ENCODE data around the gene TMTC2. TPM values are rescaled to one million over a fixed set of nuclear protein-coding genes. Genes with fewer than 3 reads are reported as not detected.

The TMTC2 gene
- total RNA-seq, 1 donor from 2014 or later = 2.2 TPM

- ATAC-seq (ENCODE audit: low read depth) = no peak
- POLR2A ChIA-PET = no interaction called here
- intact Hi-C loops (cut with micrococcal nuclease) = no loop called here
- TF ChIP-seq CTCF (IDR thresholded peaks at IDR 0.05) = no peak
- Mint-ChIP-seq H3K9me3 (no peaks in the 10 kb centered on the region), H3K27me3 (no peaks in the 10 kb centered on the region), H3K4me1 (no peaks in the 10 kb centered on the region), H3K27ac (no peak overlapping the region), H3K4me3 (no peak overlapping the region), H3K36me3 (ENCODE audit: low read depth) (no peaks in the 10 kb centered on the region)
- DNase-seq = no peak
- CTCF ChIA-PET = no interaction called here
Measured at GRCh38 chr12:82958966-82959365, 272.3 kb downstream of the TMTC2 start.

- intact Hi-C loops (cut with micrococcal nuclease) = no loop called here
- H3K27me3 Mint-ChIP-seq = no peaks in the 10 kb centered on the region
- H3K4me1 Mint-ChIP-seq = no peaks in the 10 kb centered on the region
- DNase-seq = no peak
- no peak for TF ChIP-seq CTCF (IDR thresholded peaks at IDR 0.05)
- H3K4me3 Mint-ChIP-seq = no peak overlapping the region
- CTCF ChIA-PET = no interaction called here
- H3K27ac Mint-ChIP-seq = no peak overlapping the region
- POLR2A ChIA-PET = no interaction called here
- ATAC-seq (ENCODE audit: low read depth) = no peak
- no peaks in the 10 kb centered on the region for H3K9me3 Mint-ChIP-seq
- H3K36me3 Mint-ChIP-seq (ENCODE audit: low read depth) = no peaks in the 10 kb centered on the region
Measured at GRCh38 chr12:82959821-82960220, 273.1 kb downstream of the TMTC2 start.

GRCh38 chr12:82961835-82962234 lies 275.1 kb downstream of the TMTC2 start:
- Mint-ChIP-seq H3K27me3 (no peaks in the 10 kb centered on the region), H3K9me3 (no peaks in the 10 kb centered on the region), H3K4me3 (no peak overlapping the region), H3K27ac (no peak overlapping the region), H3K4me1 (no peaks in the 10 kb centered on the region), H3K36me3 (ENCODE audit: low read depth) (no peaks in the 10 kb centered on the region)
- POLR2A ChIA-PET = no interaction called here
- CTCF ChIA-PET = no interaction called here
- DNase-seq = no peak
- ATAC-seq (ENCODE audit: low read depth) = no peak
- intact Hi-C loops (cut with micrococcal nuclease) = no loop called here
- no peak for TF ChIP-seq CTCF (IDR thresholded peaks at IDR 0.05)

DNA sequence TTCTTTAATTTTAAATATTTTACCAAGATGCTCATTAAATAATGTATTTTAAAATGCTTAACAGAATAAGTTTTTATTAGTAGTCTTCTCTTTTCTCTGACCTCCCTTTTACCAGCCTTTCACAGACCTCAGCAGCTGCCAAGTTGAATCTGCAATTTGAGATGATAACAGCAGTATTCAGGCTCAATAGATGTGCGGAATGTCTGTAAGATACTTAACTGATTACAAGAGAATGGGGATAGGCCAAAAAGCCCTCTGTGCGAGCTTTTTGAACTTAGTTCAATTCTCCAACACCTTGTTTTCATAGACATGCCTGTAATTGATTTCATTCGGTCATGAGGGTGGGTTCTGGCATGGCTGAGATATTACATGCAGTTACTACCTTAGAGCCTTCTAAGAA lies 277.2 kb downstream of the TMTC2 start:
- H3K27ac Mint-ChIP-seq = no peak overlapping the region
- no peaks in the 10 kb centered on the region for H3K4me1 Mint-ChIP-seq
- CTCF ChIA-PET = no interaction called here
- intact Hi-C loops (cut with micrococcal nuclease) = no loop called here
- H3K4me3 Mint-ChIP-seq = no peak overlapping the region
- no peaks in the 10 kb centered on the region for H3K27me3 Mint-ChIP-seq
- TF ChIP-seq CTCF (IDR thresholded peaks at IDR 0.05) = no peak
- no peak for ATAC-seq (ENCODE audit: low read depth)
- POLR2A ChIA-PET = no interaction called here
- H3K9me3 Mint-ChIP-seq = no peaks in the 10 kb centered on the region
- DNase-seq = no peak
- no peaks in the 10 kb centered on the region for H3K36me3 Mint-ChIP-seq (ENCODE audit: low read depth)

GRCh38 chr12:82964446-82964845 lies 277.7 kb downstream of the TMTC2 start:
- CTCF ChIA-PET = no interaction called here
- no peak for ATAC-seq (ENCODE audit: low read depth)
- TF ChIP-seq CTCF (IDR thresholded peaks at IDR 0.05) = no peak
- Mint-ChIP-seq H3K9me3 (no peaks in the 10 kb centered on the region), H3K4me3 (no peak overlapping the region), H3K27ac (no peak overlapping the region), H3K36me3 (ENCODE audit: low read depth) (no peaks in the 10 kb centered on the region), H3K27me3 (no peaks in the 10 kb centered on the region), H3K4me1 (no peaks in the 10 kb centered on the region)
- intact Hi-C loops (cut with micrococcal nuclease) = no loop called here
- DNase-seq = no peak
- POLR2A ChIA-PET = no interaction called here

Data from activated B cell treated with CpG ODN at 0.5 μM for 24 hours (primary cell).